OCI-LY7 (cell line): ENCODE data around the gene STARD3. TPM values are rescaled to one million over a fixed set of nuclear protein-coding genes. Genes with fewer than 3 reads are reported as not detected.

Source experiments
- BruUV-seq: library from RNA; stranded (reverse); fragments of 400-500 nt; replicated peaks from 2 replicates; lab custom pipeline; 2021; lab: Mats Ljungman, UMichigan
- CTCF ChIA-PET: fragments of 300-600 bp; sonication (Branson Sonifier 250); formaldehyde crosslinking; loops from one replicate; lab custom pipeline; 2022; ENCODE audit warnings: antibody characterized with exemption; ENCODE audit not compliant: unreplicated experiment; lab: Charles Lee
- POLR2A ChIA-PET: fragments of 300-600 bp; sonication (Branson Sonifier 250); formaldehyde crosslinking; loops from one replicate; lab custom pipeline; 2022; ENCODE audit warnings: antibody characterized with exemption; lab: Charles Lee
- DNase-seq: peaks from one replicate; pipeline ENCODE4 v3.0.0-alpha.2; 2015; ENCODE audit warnings: low spot score
- H2AFZ ChIP-seq: fragments of 200-600 bp; sonication (generic), shearing (Covaris generic); 2 replicates; pipeline ENCODE4 v1.6.1; 2014; ENCODE audit warnings: mild to moderate bottlenecking, antibody characterized with exemption, low read length, moderate library complexity
- H3K27ac ChIP-seq: fragments of 200-600 bp; sonication (generic); 2 replicates; pipeline ENCODE4 v1.5.1; 2014; ENCODE audit warnings: mixed run types, low read depth, mild to moderate bottlenecking, moderate library complexity, low read length, inconsistent platforms; ENCODE audit not compliant: poor library complexity, severe bottlenecking
- H3K36me3 ChIP-seq: fragments of 200-600 bp; sonication (generic); 2 replicates; pipeline ENCODE4 v1.6.1; 2014; ENCODE audit warnings: mild to moderate bottlenecking, antibody characterized with exemption, low read length, moderate library complexity, mixed read lengths; ENCODE audit not compliant: insufficient read depth
- H3K4me1 ChIP-seq: fragments of 200-600 bp; sonication (generic); 2 replicates; pipeline ENCODE4 v1.5.1; 2014; ENCODE audit warnings: mild to moderate bottlenecking, low read length; ENCODE audit not compliant: insufficient read depth, poor library complexity, severe bottlenecking
- H3K4me2 ChIP-seq: fragments of 200-600 bp; sonication (generic); 2 replicates; pipeline ENCODE4 v1.6.1; 2014; ENCODE audit warnings: mild to moderate bottlenecking, low read length
- H3K4me3 ChIP-seq: fragments of 200-600 bp; sonication (generic); 2 replicates; pipeline ENCODE4 v1.5.1; 2014; ENCODE audit warnings: mild to moderate bottlenecking, low read depth, low read length; ENCODE audit not compliant: poor library complexity, severe bottlenecking
- H3K79me2 ChIP-seq: fragments of 200-600 bp; sonication (generic); 2 replicates; pipeline ENCODE4 v1.6.1; 2016; ENCODE audit warnings: low read depth, mild to moderate bottlenecking, low read length, moderate library complexity, mixed read lengths; ENCODE audit not compliant: insufficient read depth
- H3K9me2 ChIP-seq: fragments of 200-600 bp; sonication (generic); 2 replicates; pipeline ENCODE4 v1.6.1; 2016; ENCODE audit warnings: mild to moderate bottlenecking, low read length, mixed read lengths; ENCODE audit not compliant: insufficient read depth
- H3K9me3 ChIP-seq: fragments of 200-600 bp; sonication (generic); 2 replicates; pipeline ENCODE4 v1.6.1; 2014; ENCODE audit warnings: mild to moderate bottlenecking, mixed run types, low read length, mixed read lengths
- H4K20me1 ChIP-seq: fragments of 200-600 bp; sonication (generic); 2 replicates; pipeline ENCODE4 v1.6.1; 2014; ENCODE audit warnings: mild to moderate bottlenecking, antibody characterized with exemption, low read length, moderate library complexity, mixed read lengths; ENCODE audit not compliant: insufficient read depth
- EZH2phosphoT487 ChIP-seq: fragments of 200-600 bp; sonication (generic); IDR thresholded peaks from 2 replicates; pipeline ENCODE4 v1.6.1; 2018; ENCODE audit warnings: low read depth, borderline replicate concordance, mild to moderate bottlenecking, mixed run types, antibody characterized with exemption, low read length, moderate library complexity, mixed read lengths
- intact Hi-C: fragments of 100-400 bp; cut with micrococcal nuclease; formaldehyde crosslinking; loops from one replicate; pipeline ENCODE4 v1.10.0; 2022; ENCODE audit not compliant: unreplicated experiment
- total RNA-seq, 2 experiments: library from RNA; depleted of rRNA in 1 of 2; stranded (reverse); fragments of >200 nt in 1 of 2; shearing (Covaris generic) in 1 of 2; gene quantifications; 2 replicates each; pipeline ENCODE4 v1.2.3, GENCODE V29; 2014 to 2022
- TF ChIP-seq, protein P1 (sequence below): fragments of 200-600 bp; sonication (generic); conservative IDR thresholded peaks from 2 replicates; pipeline ENCODE4 v1.5.1; 2014; ENCODE audit warnings: mild to moderate bottlenecking, antibody characterized with exemption, low read length, moderate library complexity, mixed read lengths

The STARD3 gene
- total RNA-seq, 2 experiments from 2014 or later, result 36.5 to 54.2 TPM

GRCh38 chr17:39603304-39604016 is 33.5 kb upstream of the STARD3 start:
- Histone ChIP-seq H3K9me3 (no peaks in the 10 kb centered on the region), H2AFZ (no peak overlapping the region), H3K36me3 (no peaks in the 10 kb centered on the region), H3K79me2 (no peaks in the 10 kb centered on the region), H4K20me1 (no peaks in the 10 kb centered on the region), H3K4me3 (peak overlapping the region; percentile 40), H3K4me2 (peak overlapping the region; percentile 46), H3K4me1 (peaks cover 14% of the 10 kb centered on the region), H3K9me2 (no peaks in the 10 kb centered on the region), H3K27ac (no peak overlapping the region)
- no peak for DNase-seq
- ChIA-PET CTCF (no interaction called here), POLR2A (no interaction called here)
- intact Hi-C loops, result no loop called here
- TF ChIP-seq, protein P1, sequence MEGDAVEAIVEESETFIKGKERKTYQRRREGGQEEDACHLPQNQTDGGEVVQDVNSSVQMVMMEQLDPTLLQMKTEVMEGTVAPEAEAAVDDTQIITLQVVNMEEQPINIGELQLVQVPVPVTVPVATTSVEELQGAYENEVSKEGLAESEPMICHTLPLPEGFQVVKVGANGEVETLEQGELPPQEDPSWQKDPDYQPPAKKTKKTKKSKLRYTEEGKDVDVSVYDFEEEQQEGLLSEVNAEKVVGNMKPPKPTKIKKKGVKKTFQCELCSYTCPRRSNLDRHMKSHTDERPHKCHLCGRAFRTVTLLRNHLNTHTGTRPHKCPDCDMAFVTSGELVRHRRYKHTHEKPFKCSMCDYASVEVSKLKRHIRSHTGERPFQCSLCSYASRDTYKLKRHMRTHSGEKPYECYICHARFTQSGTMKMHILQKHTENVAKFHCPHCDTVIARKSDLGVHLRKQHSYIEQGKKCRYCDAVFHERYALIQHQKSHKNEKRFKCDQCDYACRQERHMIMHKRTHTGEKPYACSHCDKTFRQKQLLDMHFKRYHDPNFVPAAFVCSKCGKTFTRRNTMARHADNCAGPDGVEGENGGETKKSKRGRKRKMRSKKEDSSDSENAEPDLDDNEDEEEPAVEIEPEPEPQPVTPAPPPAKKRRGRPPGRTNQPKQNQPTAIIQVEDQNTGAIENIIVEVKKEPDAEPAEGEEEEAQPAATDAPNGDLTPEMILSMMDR, result no peak
- TF ChIP-seq EZH2phosphoT487, result no peak
- BruUV-seq, result no TSS peak

DNA sequence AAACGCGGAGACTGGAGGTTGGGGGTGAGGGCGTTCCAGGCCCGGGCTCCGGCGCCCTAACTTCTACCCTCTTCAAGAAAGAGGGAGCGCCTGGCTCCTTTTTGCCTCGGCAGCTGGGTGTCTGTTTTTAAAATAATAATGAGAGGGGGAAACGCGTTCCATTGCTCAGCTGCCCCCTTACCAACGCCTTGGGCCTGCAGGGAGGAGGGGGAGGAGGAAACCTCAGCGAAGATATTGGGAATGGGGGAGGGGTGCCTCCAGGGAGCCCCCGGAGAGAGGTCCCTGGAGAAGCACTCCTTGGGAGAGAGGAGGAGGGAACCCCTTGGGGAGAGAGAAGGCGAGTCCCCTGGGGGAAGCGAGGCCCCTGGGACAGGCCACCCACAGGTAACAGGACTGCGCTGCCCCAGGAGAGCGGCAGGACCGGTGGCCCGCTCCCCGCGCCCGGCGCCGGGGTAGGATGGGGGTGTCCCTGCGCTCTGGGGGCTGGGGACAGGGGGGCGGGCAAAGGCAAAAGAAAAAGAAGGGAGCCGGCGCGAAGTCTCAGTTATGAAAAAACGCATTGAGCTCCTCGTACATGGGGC is 31.9 kb upstream of the STARD3 start:
- Histone ChIP-seq H3K4me1 (peaks cover 14% of the 10 kb centered on the region), H3K4me3 (no peak overlapping the region)
- CTCF ChIA-PET, result no interaction called here

More for the DNA sequence above, 31.9 kb upstream of the STARD3 start:
- no peaks in the 10 kb centered on the region for H3K9me3 ChIP-seq
- TF ChIP-seq, protein P1, result no peak
- TF ChIP-seq EZH2phosphoT487, result 0 out of 2 replicates have a peak, but pooled peaks have one; percentile 65
- H3K36me3 ChIP-seq, result no peaks in the 10 kb centered on the region
- H3K27ac ChIP-seq, result no peak overlapping the region
- H2AFZ ChIP-seq, result no peak overlapping the region
- intact Hi-C loops, result no loop called here
- no peaks in the 10 kb centered on the region for H3K79me2 ChIP-seq
- H4K20me1 ChIP-seq, result no peaks in the 10 kb centered on the region
- H3K9me2 ChIP-seq, result no peaks in the 10 kb centered on the region
- no TSS peak for BruUV-seq
- POLR2A ChIA-PET, result no interaction called here
- DNase-seq, result no peak
- H3K4me2 ChIP-seq, result peak overlapping the region; percentile 46
